Gastroesophageal sphincter (tissue), 3 donors: Measurements from ENCODE around the gene CHDH.

ENCODE experiments used
- CTCF ChIP-seq, 4 experiments: fragments of 200-600 bp in 2 of 4; fragments of 450-650 bp in 2 of 4; sonication (generic) in 1 of 4; IDR thresholded peaks; one replicate each; pipeline ENCODE4 v1.5.1; 2017 to 2019; ENCODE audit warnings: antibody characterized with exemption in 4 of 4, mild to moderate bottlenecking in 2 of 4, moderate library complexity in 2 of 4
- EP300 ChIP-seq: sonication (generic); formaldehyde crosslinking; IDR thresholded peaks from one replicate; pipeline ENCODE4 v1.6.1; 2017; ENCODE audit warnings: antibody characterized with exemption, mild to moderate bottlenecking
- POLR2A ChIP-seq, 2 donors: fragments of 450-650 bp; IDR thresholded peaks; one replicate each; pipeline ENCODE4 v1.6.1; 2017; ENCODE audit warnings: antibody characterized with exemption in 2 of 2, mild to moderate bottlenecking in 2 of 2, moderate library complexity in 1 of 2
- POLR2AphosphoS5 ChIP-seq: sonication (generic); formaldehyde crosslinking; IDR thresholded peaks from one replicate; pipeline ENCODE4 v1.6.1; 2017; ENCODE audit warnings: antibody characterized with exemption

GRCh38 chr3:53808496-53808895, 37.7 kb downstream of the CHDH start:
- TF ChIP-seq CTCF (IDR thresholded peaks at IDR 0.05) (no peak), POLR2AphosphoS5 (no peak), POLR2A (IDR thresholded peaks at IDR 0.05) (no peak), EP300 (no peak)
